Coronary artery (tissue), 2 donors: Measurements from ENCODE around the gene PACSIN2.

ENCODE experiments used
- DNase-seq: peaks from one replicate; pipeline ENCODE4 v3.0.0-alpha.2; 2017; ENCODE audit warnings: low spot score
- H3K27ac ChIP-seq, 2 donors: fragments of 200-600 bp; sonication (generic); one replicate each; pipeline ENCODE4 v1.5.1; 2016 to 2019
- H3K4me3 ChIP-seq: fragments of 200-600 bp; sonication (generic); 2 replicates; pipeline ENCODE4 v1.5.1; 2016; ENCODE audit warnings: mild to moderate bottlenecking, moderate library complexity
- CTCF ChIP-seq: fragments of 200-600 bp; sonication (generic); IDR thresholded peaks from one replicate; pipeline ENCODE4 v1.5.1; 2019; ENCODE audit warnings: antibody characterized with exemption

The PACSIN2 gene

GRCh38 chr22:42901790-42902508 is 113.0 kb downstream of the PACSIN2 start:
- peak overlapping the region; percentile 41 to 63 for H3K27ac ChIP-seq
- H3K4me3 ChIP-seq, result no peak overlapping the region
- TF ChIP-seq CTCF, result no peak
- DNase-seq, result no peak

DNA sequence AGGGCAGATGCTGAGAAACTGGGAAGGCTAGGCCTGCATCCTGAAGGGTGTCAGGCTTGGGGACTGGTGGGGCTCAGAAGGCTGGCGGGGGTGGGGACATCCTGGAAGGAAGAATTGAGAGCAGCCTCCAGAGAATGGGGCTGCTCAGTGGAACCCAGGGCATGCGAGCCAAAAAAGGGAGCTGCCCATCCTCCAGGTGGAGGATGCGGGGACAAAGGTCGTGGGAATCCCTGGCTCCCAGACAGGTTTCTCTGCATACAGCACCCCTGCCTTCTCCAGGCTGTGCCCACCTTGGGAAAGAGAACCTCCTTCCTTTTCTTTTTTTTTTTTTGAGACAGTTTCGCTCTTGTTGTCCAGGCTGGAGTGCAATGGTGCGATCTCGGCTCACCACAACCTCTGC is 117.0 kb downstream of the PACSIN2 start:
- no peak for DNase-seq
- H3K27ac ChIP-seq, result no peak overlapping the region
- H3K4me3 ChIP-seq, result no peak overlapping the region
- TF ChIP-seq CTCF, result no peak

DNA sequence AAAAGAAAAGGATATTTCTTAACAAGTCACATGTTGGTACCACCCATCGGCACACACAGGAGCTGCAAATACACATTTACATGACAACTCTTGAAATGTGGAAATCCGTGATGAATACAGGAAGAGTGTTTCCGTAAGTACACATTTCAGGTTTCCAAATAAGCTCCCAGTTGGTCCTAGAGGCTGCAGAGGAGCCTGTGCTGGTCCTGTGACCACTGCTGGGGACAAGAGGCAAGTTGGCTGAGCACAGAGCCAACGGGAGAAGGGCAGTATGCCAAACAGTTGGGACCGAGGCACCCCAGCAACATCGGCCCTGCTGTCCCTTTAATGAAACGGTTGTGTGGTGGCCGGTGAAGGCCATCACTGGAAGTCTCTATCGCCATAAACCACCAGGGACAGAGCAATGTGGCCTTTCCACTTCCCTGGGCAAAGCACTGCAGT is 119.4 kb downstream of the PACSIN2 start:
- no peak for TF ChIP-seq CTCF
- Histone ChIP-seq H3K4me3 (peak overlapping the region; percentile 6), H3K27ac (peak overlapping the region; percentile 38 to 63)
- DNase-seq, result no peak

GRCh38 chr22:42895087-42895486 is 119.9 kb downstream of the PACSIN2 start:
- DNase-seq, result no peak
- H3K4me3 ChIP-seq, result no peak overlapping the region
- no peak for TF ChIP-seq CTCF
- peak overlapping the region in 1 of 2 donors; percentile 63 for H3K27ac ChIP-seq

GRCh38 chr22:42893371-42894150 is 121.4 kb downstream of the PACSIN2 start:
- no peak for DNase-seq
- Histone ChIP-seq H3K27ac (no peak overlapping the region), H3K4me3 (no peak overlapping the region)
- TF ChIP-seq CTCF, result no peak

DNA sequence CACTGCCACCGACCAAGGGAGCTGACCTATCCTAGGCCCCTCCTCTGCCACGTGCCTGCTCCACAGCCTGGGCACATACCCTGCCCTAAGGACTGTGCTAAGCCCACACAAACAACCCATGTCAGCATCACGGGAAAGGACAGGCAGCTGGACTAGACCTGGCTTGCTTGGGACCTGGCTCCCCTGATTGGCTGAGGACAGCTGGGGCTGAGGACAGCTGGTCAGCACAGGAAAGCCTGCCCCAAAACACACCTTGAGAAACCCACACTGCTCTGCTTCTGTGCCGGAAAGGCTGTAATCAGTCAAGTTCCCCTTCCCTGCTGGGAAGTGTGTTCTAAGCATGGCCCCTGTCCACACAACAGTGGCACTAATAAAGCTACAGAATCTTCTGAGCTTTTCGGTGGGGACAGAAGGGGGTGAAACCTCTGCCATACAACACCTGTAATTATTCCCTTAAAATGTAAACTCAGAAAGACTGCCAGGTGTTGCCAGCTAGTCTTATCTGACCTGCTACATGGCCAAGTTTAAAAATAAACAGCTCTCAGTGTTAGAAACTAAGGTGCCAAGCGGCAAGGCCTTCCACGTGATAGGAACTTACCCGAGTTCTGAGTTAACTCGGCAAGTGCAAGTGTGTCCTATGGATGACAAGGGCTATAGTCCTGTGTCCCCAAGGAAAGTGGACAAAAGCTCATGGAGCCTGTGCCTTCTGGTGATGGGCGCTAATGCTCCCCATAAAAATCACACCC is 122.2 kb downstream of the PACSIN2 start:
- Histone ChIP-seq H3K4me3 (no peak overlapping the region), H3K27ac (no peak overlapping the region)
- no peak for TF ChIP-seq CTCF
- no peak for DNase-seq
